Posterior vena cava (tissue), 2 donors: ENCODE data around the gene COL26A1. TPM values are rescaled to one million over a fixed set of nuclear protein-coding genes. Genes with fewer than 3 reads are reported as not detected.

Experiments used
- DNase-seq: peaks from one replicate; pipeline ENCODE4 v3.0.0-alpha.2; 2020; ENCODE audit warnings: low spot score
- intact Hi-C, 2 donors: fragments of 100-400 bp; cut with DNase I; formaldehyde crosslinking; loops; one replicate each; pipeline versions ENCODE4 v1.14.1 to v1.14.2; 2022 to 2023
- total RNA-seq, 2 donors: library from RNA; stranded (reverse); fragmentation: NEBNext Ultra II Directional; extraction: Animal tissue kit (Norgen Biotek cat#: 25700); gene quantifications; one replicate each; pipeline ENCODE4 v1.2.1, GENCODE V29; 2021
- donor health status: DM: yes; HTN: yes; CAD: no.
- donor health status: DM: yes; HTN: yes; CAD: no.

Gene COL26A1
- total RNA-seq, 2 donors from 2014 or later = not detected

- DNase-seq = no peak
- intact Hi-C loops = no loop called here
These were observed 155.7 kb downstream of the COL26A1 start for GRCh38 chr7:101518336-101518735.

- no peak for DNase-seq
- intact Hi-C loops = no loop called here
These were observed 156.8 kb downstream of the COL26A1 start for GRCh38 chr7:101519324-101520023.

GRCh38 chr7:101521430-101521925 lies 158.8 kb downstream of the COL26A1 start:
- intact Hi-C loops = no loop called here
- no peak for DNase-seq

- intact Hi-C loops = no loop called here
- DNase-seq = no peak
These were observed 159.3 kb downstream of the COL26A1 start for GRCh38 chr7:101522021-101522420.

GRCh38 chr7:101527844-101528667 lies 165.4 kb downstream of the COL26A1 start:
- intact Hi-C loops = no loop called here
- no peak for DNase-seq

- intact Hi-C loops = no loop called here
- no peak for DNase-seq
These were observed 166.9 kb downstream of the COL26A1 start for GRCh38 chr7:101529560-101529959.

- no peak for DNase-seq
- intact Hi-C loops = loop anchor here (10.0 kb wide), 1 partner anchor 167 kb away; the partner anchor contains the start of gene COL26A1 (in 2 of the 2)
These were observed 169.2 kb downstream of the COL26A1 start for GRCh38 chr7:101531726-101532357.

- no peak for DNase-seq
- intact Hi-C loops = loop anchor here (10.0 kb wide), 1 partner anchor 168 kb away; the partner anchor contains the start of gene COL26A1 (in 2 of the 2)
These were observed 169.9 kb downstream of the COL26A1 start for GRCh38 chr7:101532400-101533102.

- DNase-seq = no peak
- intact Hi-C loops = loop anchor here (10.0 kb wide), 1 partner anchor 168 kb away; the partner anchor contains the start of gene COL26A1 (in 2 of the 2)
These were observed 170.4 kb downstream of the COL26A1 start for GRCh38 chr7:101533103-101533465.

GRCh38 chr7:101534015-101534803 lies 171.5 kb downstream of the COL26A1 start:
- intact Hi-C loops = loop anchor here (10.0 kb wide), 1 partner anchor 169 kb away; the partner anchor contains the start of gene COL26A1 (in 2 of the 2)
- DNase-seq = no peak

- intact Hi-C loops = loop anchor here (10.0 kb wide), 1 partner anchor 170 kb away; the partner anchor contains the start of gene COL26A1 (in 2 of the 2)
- DNase-seq = no peak
These were observed 172.2 kb downstream of the COL26A1 start for GRCh38 chr7:101534873-101535272.

- DNase-seq = no peak
- intact Hi-C loops = loop anchor here (10.0 kb wide), 1 partner anchor 171 kb away; the partner anchor contains the start of gene COL26A1 (in 2 of the 2)
These were observed 172.7 kb downstream of the COL26A1 start for GRCh38 chr7:101535351-101535751.

- intact Hi-C loops = loop anchor here (10.0 kb wide), 1 partner anchor 171 kb away; the partner anchor contains the start of gene COL26A1 (in 2 of the 2)
- DNase-seq = no peak
These were observed 173.6 kb downstream of the COL26A1 start for GRCh38 chr7:101536232-101536631.

- intact Hi-C loops = loop anchor here (10.0 kb wide), 1 partner anchor 172 kb away; the partner anchor contains the start of gene COL26A1 (in 2 of the 2)
- no peak for DNase-seq
These were observed 174.0 kb downstream of the COL26A1 start for GRCh38 chr7:101536668-101537067.

GRCh38 chr7:101537205-101537604 lies 174.5 kb downstream of the COL26A1 start:
- DNase-seq = no peak
- intact Hi-C loops = loop anchor here (10.0 kb wide), 1 partner anchor 172 kb away; the partner anchor contains the start of gene COL26A1 (in 2 of the 2)

- intact Hi-C loops = loop anchor here (10.0 kb wide), 1 partner anchor 173 kb away; the partner anchor contains the start of gene COL26A1 (in 2 of the 2)
These were observed 175.4 kb downstream of the COL26A1 start for GRCh38 chr7:101537935-101538595.

More at GRCh38 chr7:101537935-101538595, 175.4 kb downstream of the COL26A1 start:
- no peak for DNase-seq
